ENCODE data around the gene TWF2.

The TWF2 gene

GRCh38 chr3:52231502-52232278 is 7.3 kb downstream of the TWF2 start:
- peak overlapping the region; percentile 38 for H3K4me3 Mint-ChIP-seq
- no peaks in the 10 kb centered on the region for H3K9me3 Mint-ChIP-seq
- H3K27ac Mint-ChIP-seq (ENCODE audit: low read depth): peak overlapping the region; percentile 64
- ATAC-seq (replicated peaks; ENCODE audit: extremely low read depth, poor library complexity, severe bottlenecking): peak; percentile 82
- peak; percentile 79 to 91 for DNase-seq (ENCODE audit: low spot score in 2 of 2)
- H3K27me3 Mint-ChIP-seq: no peaks in the 10 kb centered on the region
- peaks cover 37% of the 10 kb centered on the region for H3K36me3 Mint-ChIP-seq (ENCODE audit: insufficient read depth)
- H3K4me1 Mint-ChIP-seq: peaks cover 43% of the 10 kb centered on the region

- no peak overlapping the region for H3K4me3 Mint-ChIP-seq
- ATAC-seq (replicated peaks; ENCODE audit: extremely low read depth, poor library complexity, severe bottlenecking): no peak
- H3K27ac Mint-ChIP-seq (ENCODE audit: low read depth): peak overlapping the region; percentile 64
- H3K9me3 Mint-ChIP-seq: no peaks in the 10 kb centered on the region
- H3K4me1 Mint-ChIP-seq: peaks cover 43% of the 10 kb centered on the region
- no peak for DNase-seq (ENCODE audit: low spot score in 2 of 2)
- no peaks in the 10 kb centered on the region for H3K27me3 Mint-ChIP-seq
- H3K36me3 Mint-ChIP-seq (ENCODE audit: insufficient read depth): peaks cover 37% of the 10 kb centered on the region
Measured at GRCh38 chr3:52230889-52231499, 8.0 kb downstream of the TWF2 start.

- ATAC-seq (replicated peaks; ENCODE audit: extremely low read depth, poor library complexity, severe bottlenecking) (no peak), DNase-seq (ENCODE audit: low spot score in 2 of 2) (no peak)
- Mint-ChIP-seq H3K9me3 (no peaks in the 10 kb centered on the region), H3K27me3 (no peaks in the 10 kb centered on the region), H3K36me3 (ENCODE audit: insufficient read depth) (peaks cover 39% of the 10 kb centered on the region), H3K4me3 (peak overlapping the region; percentile 30), H3K27ac (ENCODE audit: low read depth) (peak overlapping the region; percentile 64), H3K4me1 (peaks cover 43% of the 10 kb centered on the region)
Measured at GRCh38 chr3:52230461-52230860, 8.5 kb downstream of the TWF2 start.

GRCh38 chr3:52229656-52230055 is 9.3 kb downstream of the TWF2 start:
- H3K27ac Mint-ChIP-seq (ENCODE audit: low read depth): no peak overlapping the region
- DNase-seq (ENCODE audit: low spot score in 2 of 2): no peak
- no peaks in the 10 kb centered on the region for H3K9me3 Mint-ChIP-seq
- H3K36me3 Mint-ChIP-seq (ENCODE audit: insufficient read depth): peaks cover 39% of the 10 kb centered on the region
- no peak for ATAC-seq (replicated peaks; ENCODE audit: extremely low read depth, poor library complexity, severe bottlenecking)
- H3K27me3 Mint-ChIP-seq: no peaks in the 10 kb centered on the region
- H3K4me1 Mint-ChIP-seq: peaks cover 35% of the 10 kb centered on the region
- no peak overlapping the region for H3K4me3 Mint-ChIP-seq

- peaks cover 31% of the 10 kb centered on the region for H3K4me1 Mint-ChIP-seq
- H3K9me3 Mint-ChIP-seq: no peaks in the 10 kb centered on the region
- H3K4me3 Mint-ChIP-seq: no peak overlapping the region
- peaks cover 34% of the 10 kb centered on the region for H3K36me3 Mint-ChIP-seq (ENCODE audit: insufficient read depth)
- DNase-seq (ENCODE audit: low spot score in 2 of 2) (no peak), ATAC-seq (replicated peaks; ENCODE audit: extremely low read depth, poor library complexity, severe bottlenecking) (no peak)
- no peak overlapping the region for H3K27ac Mint-ChIP-seq (ENCODE audit: low read depth)
- no peaks in the 10 kb centered on the region for H3K27me3 Mint-ChIP-seq
Measured at GRCh38 chr3:52228751-52229291, 10.1 kb downstream of the TWF2 start.

GRCh38 chr3:52228266-52228665 is 10.7 kb downstream of the TWF2 start:
- DNase-seq (ENCODE audit: low spot score in 2 of 2) (no peak), ATAC-seq (replicated peaks; ENCODE audit: extremely low read depth, poor library complexity, severe bottlenecking) (no peak)
- peaks cover 37% of the 10 kb centered on the region for H3K4me1 Mint-ChIP-seq
- no peaks in the 10 kb centered on the region for H3K27me3 Mint-ChIP-seq
- H3K36me3 Mint-ChIP-seq (ENCODE audit: insufficient read depth): peaks cover 30% of the 10 kb centered on the region
- no peaks in the 10 kb centered on the region for H3K9me3 Mint-ChIP-seq
- no peak overlapping the region for H3K4me3 Mint-ChIP-seq
- H3K27ac Mint-ChIP-seq (ENCODE audit: low read depth): no peak overlapping the region

GRCh38 chr3:52227766-52228165 is 11.2 kb downstream of the TWF2 start:
- H3K4me3 Mint-ChIP-seq: no peak overlapping the region
- ATAC-seq (replicated peaks; ENCODE audit: extremely low read depth, poor library complexity, severe bottlenecking): no peak
- H3K4me1 Mint-ChIP-seq: peaks cover 38% of the 10 kb centered on the region
- no peaks in the 10 kb centered on the region for H3K9me3 Mint-ChIP-seq
- no peak overlapping the region for H3K27ac Mint-ChIP-seq (ENCODE audit: low read depth)
- H3K27me3 Mint-ChIP-seq: no peaks in the 10 kb centered on the region
- peaks cover 30% of the 10 kb centered on the region for H3K36me3 Mint-ChIP-seq (ENCODE audit: insufficient read depth)
- DNase-seq (ENCODE audit: low spot score in 2 of 2): no peak

- Mint-ChIP-seq H3K4me1 (peaks cover 38% of the 10 kb centered on the region), H3K4me3 (no peak overlapping the region), H3K27ac (ENCODE audit: low read depth) (peak overlapping the region; percentile 79), H3K9me3 (no peaks in the 10 kb centered on the region), H3K27me3 (no peaks in the 10 kb centered on the region), H3K36me3 (ENCODE audit: insufficient read depth) (peaks cover 30% of the 10 kb centered on the region)
- ATAC-seq (replicated peaks; ENCODE audit: extremely low read depth, poor library complexity, severe bottlenecking) (no peak), DNase-seq (ENCODE audit: low spot score in 2 of 2) (no peak)
Measured at GRCh38 chr3:52227117-52227516, 11.8 kb downstream of the TWF2 start.

- no peaks in the 10 kb centered on the region for H3K27me3 Mint-ChIP-seq
- peak overlapping the region; percentile 29 for H3K4me3 Mint-ChIP-seq
- H3K4me1 Mint-ChIP-seq: peaks cover 36% of the 10 kb centered on the region
- DNase-seq (ENCODE audit: low spot score in 2 of 2) (no peak), ATAC-seq (replicated peaks; ENCODE audit: extremely low read depth, poor library complexity, severe bottlenecking) (no peak)
- H3K9me3 Mint-ChIP-seq: no peaks in the 10 kb centered on the region
- H3K36me3 Mint-ChIP-seq (ENCODE audit: insufficient read depth): peaks cover 28% of the 10 kb centered on the region
- peak overlapping the region; percentile 79 for H3K27ac Mint-ChIP-seq (ENCODE audit: low read depth)
Measured at GRCh38 chr3:52226229-52226817, 12.6 kb downstream of the TWF2 start.

- peak within 1 kb of the TSS; percentile 29 for H3K4me3 Mint-ChIP-seq
Measured at GRCh38 chr3:52225452-52226228, 13.3 kb downstream of the TWF2 start, which contains the start of gene TLR9. TSS of gene TLR9 (minus strand) at chr3:52225645. CDS start at chr3:52225529, 116 bp downstream.

GRCh38 chr3:52223449-52224408 is 15.2 kb downstream of the TWF2 start:
- Mint-ChIP-seq H3K27me3 (no peaks in the 10 kb centered on the region), H3K27ac (ENCODE audit: low read depth) (peak overlapping the region; percentile 64), H3K4me1 (peaks cover 57% of the 10 kb centered on the region), H3K9me3 (no peaks in the 10 kb centered on the region), H3K36me3 (ENCODE audit: insufficient read depth) (peaks cover 7% of the 10 kb centered on the region), H3K4me3 (peak overlapping the region; percentile 25)
- DNase-seq (ENCODE audit: low spot score in 2 of 2) (no peak), ATAC-seq (replicated peaks; ENCODE audit: extremely low read depth, poor library complexity, severe bottlenecking) (no peak)

More at GRCh38 chr3:52225452-52226228, 13.3 kb downstream of the TWF2 start, which contains the start of gene TLR9:
- peak within 1 kb of the TSS; percentile 79 for H3K27ac Mint-ChIP-seq (ENCODE audit: low read depth)
- peak; percentile 41 for ATAC-seq (replicated peaks; ENCODE audit: extremely low read depth, poor library complexity, severe bottlenecking)
- no peak for DNase-seq (ENCODE audit: low spot score in 2 of 2)
- H3K27me3 Mint-ChIP-seq: no peaks in the 10 kb centered on the region
- H3K4me1 Mint-ChIP-seq: peaks cover 38% of the 10 kb centered on the region
- no peaks in the 10 kb centered on the region for H3K9me3 Mint-ChIP-seq
- peaks cover 22% of the 10 kb centered on the region for H3K36me3 Mint-ChIP-seq (ENCODE audit: insufficient read depth)
